Spinal cord (tissue), 10 donors: Measurements from ENCODE around the gene ZFPL1. TPM values are rescaled to one million over a fixed set of nuclear protein-coding genes. Genes with fewer than 3 reads are reported as not detected.

Experiments
- DNase-seq, 6 donors: peaks; one replicate each; pipeline versions ENCODE4 v3.0.0 to v3.0.0-alpha.2; 2013 to 2015; ENCODE audit warnings: low spot score in 6 of 6, low read depth in 4 of 6
- H3K27ac ChIP-seq: one replicate; pipeline ENCODE4 v1.5.1; 2013; ENCODE audit warnings: low read depth, low read length, control low read depth
- H3K27me3 ChIP-seq: one replicate; pipeline ENCODE4 v1.6.1; 2013; ENCODE audit warnings: low read length; ENCODE audit not compliant: control insufficient read depth, insufficient read depth
- H3K36me3 ChIP-seq: one replicate; pipeline ENCODE4 v1.6.1; 2013; ENCODE audit warnings: low read length; ENCODE audit not compliant: control insufficient read depth, insufficient read depth
- H3K4me1 ChIP-seq: one replicate; pipeline ENCODE4 v1.6.1; 2013; ENCODE audit warnings: low read length; ENCODE audit not compliant: control insufficient read depth, insufficient read depth
- H3K4me3 ChIP-seq: one replicate; pipeline ENCODE4 v1.5.1; 2013; ENCODE audit warnings: low read depth, low read length, control low read depth
- H3K9me3 ChIP-seq: one replicate; pipeline ENCODE4 v1.6.1; 2013; ENCODE audit warnings: low read length; ENCODE audit not compliant: control insufficient read depth, insufficient read depth
- WGBS: methylation state at CpG from one replicate; pipeline ENCODE4 v1.1.5; 2013; ENCODE audit warnings: missing lambda C conversion rate; ENCODE audit not compliant: insufficient coverage; 5-methylcytosine and 5-hydroxymethylcytosine counted together
- polyA plus RNA-seq, 2 donors: library from polyadenylated mRNA; unstranded; fragments of 120-200 nt; gene quantifications; one replicate each; pipeline ENCODE4 v1.2.1, GENCODE V29; 2013; ENCODE audit not compliant: insufficient read length in 2 of 2
- total RNA-seq, 2 donors: library from RNA; depleted of rRNA in 1 of 2; stranded (reverse); fragments of 120-200 nt in 1 of 2; fragments of >200 nt in 1 of 2; gene quantifications; one replicate each; pipeline versions ENCODE4 v1.2.3 to v1.2.4, GENCODE V29; 2013 to 2014
- donor health status: healthy.

Gene ZFPL1
- total and polyA plus RNA-seq, 4 donors = 19.4 to 37.6 (median 34.2) TPM

DNA sequence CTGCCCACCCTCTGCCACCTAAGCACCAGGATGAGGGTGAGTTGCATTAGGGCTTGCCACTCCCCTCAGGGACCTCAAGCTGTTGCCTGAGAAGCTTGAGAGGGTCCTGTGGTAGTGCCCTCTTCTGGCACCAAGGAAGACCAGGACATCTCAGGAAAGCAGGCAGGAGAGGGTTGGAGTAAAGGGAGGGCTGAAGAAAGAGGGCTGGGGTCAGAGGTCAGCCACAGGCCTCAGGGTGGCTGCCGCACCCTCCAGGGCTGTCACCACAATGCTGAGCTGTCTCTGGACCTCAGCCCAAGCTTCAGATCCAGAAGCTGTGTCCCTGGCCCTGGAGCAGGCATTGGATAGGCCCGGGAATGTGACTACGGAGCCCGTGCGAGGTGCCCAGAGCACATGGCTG is 39.0 kb upstream of the ZFPL1 start:
- 87% methylated on average over 5 of the region's 5 CpGs for WGBS
- no peak overlapping the region for H3K4me3 ChIP-seq
- no peak overlapping the region for H3K27ac ChIP-seq
- H3K4me1 ChIP-seq = peaks cover 37% of the 10 kb centered on the region
- H3K27me3 ChIP-seq = no peaks in the 10 kb centered on the region
- peaks cover 38% of the 10 kb centered on the region for H3K36me3 ChIP-seq
- no peaks in the 10 kb centered on the region for H3K9me3 ChIP-seq
- DNase-seq = no peak

DNA sequence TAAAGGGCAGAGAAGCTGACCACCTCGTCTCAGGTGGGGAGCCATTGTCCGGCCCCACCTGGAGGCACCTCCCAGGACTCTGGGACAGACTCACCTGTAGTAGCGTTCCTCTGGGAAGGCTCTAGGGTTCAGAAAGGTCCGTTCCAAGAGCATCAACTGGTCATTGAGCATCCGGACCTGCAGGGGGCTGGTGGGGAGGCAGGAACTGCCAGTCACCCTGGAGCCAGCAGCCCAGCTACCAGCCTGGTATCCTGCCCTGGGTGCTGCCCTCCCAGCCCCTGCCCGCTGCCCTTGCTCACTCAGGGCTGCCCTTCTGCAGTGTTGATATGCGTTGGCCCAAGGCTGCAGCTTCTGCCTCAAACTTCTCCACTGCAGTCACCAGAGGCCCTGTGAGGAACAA is 38.3 kb upstream of the ZFPL1 start:
- Histone ChIP-seq H3K4me1 (peaks cover 34% of the 10 kb centered on the region), H3K36me3 (peaks cover 37% of the 10 kb centered on the region), H3K9me3 (no peaks in the 10 kb centered on the region), H3K4me3 (no peak overlapping the region), H3K27me3 (no peaks in the 10 kb centered on the region), H3K27ac (no peak overlapping the region)
- 91% methylated on average over 7 of the region's 7 CpGs for WGBS
- DNase-seq = no peak

DNA sequence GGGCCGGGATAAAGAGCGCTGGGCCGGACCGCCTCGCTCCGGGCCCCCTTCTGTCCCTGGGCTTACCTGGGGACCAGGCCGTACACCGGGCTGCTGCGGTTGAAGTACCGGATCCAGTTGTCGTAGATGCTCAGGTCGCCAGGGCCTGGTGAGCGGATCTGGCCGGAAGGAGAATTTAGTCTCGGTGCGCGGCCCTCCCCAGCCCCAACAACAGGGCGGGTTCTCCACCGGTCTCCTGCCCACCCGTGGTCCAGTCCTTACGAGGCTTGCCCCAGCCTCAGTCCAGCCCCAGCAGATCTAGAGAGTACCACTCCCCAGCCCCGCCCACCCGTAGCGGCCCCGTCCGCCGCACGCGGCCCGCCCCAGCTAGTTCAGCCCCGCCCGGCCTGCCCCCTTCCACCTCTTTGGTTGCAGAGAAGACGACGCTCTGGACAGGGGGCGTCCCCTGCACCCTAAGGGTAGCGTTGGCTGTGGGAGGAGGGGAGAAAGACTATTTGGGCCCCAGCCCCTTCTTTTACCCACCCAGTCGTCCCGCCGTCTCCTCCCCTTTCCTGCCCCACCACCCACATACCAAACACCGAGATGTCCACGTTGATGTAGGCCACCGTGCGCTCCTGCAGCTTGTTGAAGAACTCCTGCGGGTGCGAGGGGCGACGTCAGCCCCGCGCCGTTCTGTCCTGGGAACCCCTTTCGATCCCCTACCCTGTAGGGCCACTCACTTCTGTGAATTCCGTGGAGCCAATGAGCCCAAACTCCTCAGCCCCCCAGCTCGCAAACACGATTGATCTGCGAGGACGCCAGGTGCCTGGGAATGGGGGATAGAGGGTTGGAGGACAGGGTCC is 36.2 kb upstream of the ZFPL1 start:
- Histone ChIP-seq H3K4me3 (peak overlapping the region; percentile 44), H3K27ac (no peak overlapping the region)

DNA sequence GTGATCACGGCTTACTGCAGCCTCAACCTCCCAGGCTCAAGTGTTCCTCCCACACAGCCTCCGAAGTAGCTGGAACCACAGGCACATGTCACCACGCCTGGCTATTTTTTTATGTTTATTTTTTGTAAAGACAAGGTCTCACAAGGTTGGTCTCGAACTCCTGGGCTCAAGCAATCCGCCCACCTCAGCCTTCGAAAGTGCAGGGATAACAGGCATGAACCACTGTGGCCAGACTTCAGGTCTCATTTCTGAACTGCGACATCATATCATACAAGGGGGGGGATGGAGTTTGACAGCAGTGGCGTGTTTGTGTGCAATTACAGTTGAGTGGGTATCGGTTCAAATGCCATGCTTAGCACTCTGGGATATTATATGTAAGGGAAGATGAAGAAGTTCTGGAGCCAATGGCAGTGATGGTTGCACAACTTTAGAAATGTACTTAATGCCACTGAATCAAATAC is 32.6 kb upstream of the ZFPL1 start:
- Histone ChIP-seq H3K36me3 (peaks cover 7% of the 10 kb centered on the region), H3K4me3 (no peak overlapping the region), H3K27me3 (peaks cover 3% of the 10 kb centered on the region), H3K27ac (no peak overlapping the region), H3K9me3 (no peaks in the 10 kb centered on the region), H3K4me1 (peaks cover 14% of the 10 kb centered on the region)
- no peak for DNase-seq
- WGBS = 93% methylated on average over 7 of the region's 9 CpGs

More for the DNA sequence above, 36.2 kb upstream of the ZFPL1 start:
- WGBS = 20% methylated on average over 36 of the region's 56 CpGs
- no peaks in the 10 kb centered on the region for H3K9me3 ChIP-seq
- peaks cover 23% of the 10 kb centered on the region for H3K4me1 ChIP-seq
- no peaks in the 10 kb centered on the region for H3K27me3 ChIP-seq
- DNase-seq = peak in 1 of 6 donors; percentile 11
- H3K36me3 ChIP-seq = peaks cover 37% of the 10 kb centered on the region

DNA sequence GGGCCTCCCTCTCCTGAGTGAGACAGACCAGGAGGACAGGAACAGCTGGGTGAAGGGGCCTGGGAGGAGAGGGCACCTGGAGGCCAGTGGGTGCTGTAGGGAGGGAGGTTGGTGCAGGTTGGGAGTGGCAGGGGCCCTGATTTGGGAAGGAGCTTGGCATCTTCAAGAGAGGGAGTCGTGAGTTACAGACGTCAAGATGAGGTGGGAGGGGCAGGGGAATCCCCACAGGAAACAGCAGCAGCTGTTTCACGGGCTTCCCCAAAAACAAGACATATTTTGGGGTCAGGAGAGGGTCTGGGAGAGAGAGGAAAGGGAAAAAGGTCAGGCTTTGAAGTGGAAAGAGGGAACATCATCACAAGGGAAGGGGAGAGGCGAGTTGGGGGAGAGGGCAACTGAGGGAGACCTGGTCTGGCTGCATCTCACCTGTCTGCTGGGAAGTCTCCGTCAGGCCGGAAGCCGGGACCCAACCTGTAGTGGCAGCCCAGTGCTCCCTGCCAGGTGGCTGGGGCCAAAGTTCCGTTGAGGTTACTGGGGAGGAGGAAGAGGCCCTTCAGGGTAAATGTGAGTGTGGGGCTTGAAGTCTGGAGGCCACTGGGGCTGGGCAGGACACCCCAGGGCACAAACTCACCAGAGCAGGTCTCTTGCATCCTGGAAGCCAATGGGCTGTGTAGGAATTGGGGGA is 30.1 kb upstream of the ZFPL1 start:
- H3K27ac ChIP-seq = no peak overlapping the region
- no peaks in the 10 kb centered on the region for H3K4me1 ChIP-seq
- no peaks in the 10 kb centered on the region for H3K9me3 ChIP-seq
- 64% methylated on average over 8 of the region's 8 CpGs for WGBS
- H3K36me3 ChIP-seq = peaks cover 2% of the 10 kb centered on the region
- no peak overlapping the region for H3K4me3 ChIP-seq
- H3K27me3 ChIP-seq = peaks cover 3% of the 10 kb centered on the region
- DNase-seq = no peak

DNA sequence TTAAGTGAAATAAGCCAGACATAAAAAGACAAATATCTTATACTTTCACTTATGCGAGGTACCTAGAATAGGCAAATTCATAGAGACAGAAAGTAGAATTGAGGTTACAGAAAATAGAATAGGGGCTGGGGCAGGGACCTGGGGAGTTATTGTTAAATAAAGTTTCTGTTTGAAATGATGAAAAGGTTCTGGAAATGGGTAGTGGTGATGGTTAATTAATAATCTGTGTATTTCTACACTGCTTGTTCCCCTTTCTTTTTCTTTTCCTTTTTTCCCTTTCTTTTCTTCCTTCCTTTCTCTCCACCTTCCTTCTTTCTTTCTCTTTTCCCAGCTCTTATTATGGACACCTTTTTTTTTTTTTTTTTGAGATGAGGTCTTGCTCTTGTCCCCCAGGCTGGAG is 28.5 kb upstream of the ZFPL1 start:
- Histone ChIP-seq H3K4me3 (no peak overlapping the region), H3K36me3 (peaks cover 2% of the 10 kb centered on the region), H3K27me3 (peaks cover 3% of the 10 kb centered on the region), H3K4me1 (no peaks in the 10 kb centered on the region), H3K9me3 (no peaks in the 10 kb centered on the region), H3K27ac (no peak overlapping the region)
- no CpG with 5 or more reads among the region's 1 CpG for WGBS
- no peak for DNase-seq

DNA sequence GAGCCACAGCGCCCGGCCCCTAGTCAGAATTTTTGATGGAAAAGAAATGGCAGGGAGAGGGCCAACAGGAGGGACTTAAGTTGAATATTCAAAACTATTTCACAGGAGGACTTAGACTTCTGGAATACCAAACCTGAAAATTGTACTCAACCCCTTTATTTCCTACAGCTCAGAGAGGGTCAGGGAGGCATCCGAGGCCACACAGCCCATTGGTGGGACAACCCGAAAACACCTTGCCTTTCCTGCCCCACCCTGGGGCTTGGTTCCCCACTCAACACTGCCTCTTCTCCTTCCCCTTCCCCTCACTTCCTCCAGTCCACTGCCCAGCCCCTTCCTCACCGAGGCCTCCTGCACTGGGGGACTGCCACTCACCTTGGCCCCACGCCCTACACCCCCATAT is 27.0 kb upstream of the ZFPL1 start:
- Histone ChIP-seq H3K27me3 (peaks cover 3% of the 10 kb centered on the region), H3K4me1 (no peaks in the 10 kb centered on the region), H3K36me3 (peaks cover 2% of the 10 kb centered on the region), H3K27ac (no peak overlapping the region), H3K9me3 (no peaks in the 10 kb centered on the region), H3K4me3 (no peak overlapping the region)
- no peak for DNase-seq
- WGBS = 82% methylated on average over 5 of the region's 6 CpGs

DNA sequence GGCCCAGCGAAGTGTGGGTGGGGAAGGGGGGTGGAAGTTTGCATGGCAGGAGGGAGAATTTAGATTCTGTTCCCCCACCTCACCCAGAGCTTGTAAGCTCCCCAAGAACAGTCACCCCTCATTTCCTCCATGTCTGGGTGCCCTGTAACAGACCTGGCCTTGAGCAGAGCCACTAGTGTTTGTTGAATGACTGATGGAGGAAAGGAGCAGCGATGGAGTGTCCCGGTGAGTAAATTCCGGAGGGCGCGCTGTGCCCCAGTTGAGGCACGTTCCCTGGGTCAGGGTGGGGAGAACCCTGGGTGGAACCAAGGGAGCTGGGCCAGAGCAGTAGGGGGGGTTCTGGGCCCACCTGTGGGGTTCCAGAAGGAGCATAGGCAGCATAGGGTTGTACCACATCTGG is 26.5 kb upstream of the ZFPL1 start:
- peaks cover 3% of the 10 kb centered on the region for H3K27me3 ChIP-seq
- DNase-seq = no peak
- H3K4me3 ChIP-seq = no peak overlapping the region
- WGBS = 84% methylated on average over 6 of the region's 7 CpGs
- H3K9me3 ChIP-seq = no peaks in the 10 kb centered on the region
- peaks cover 2% of the 10 kb centered on the region for H3K36me3 ChIP-seq
- H3K4me1 ChIP-seq = no peaks in the 10 kb centered on the region
- H3K27ac ChIP-seq = no peak overlapping the region

DNA sequence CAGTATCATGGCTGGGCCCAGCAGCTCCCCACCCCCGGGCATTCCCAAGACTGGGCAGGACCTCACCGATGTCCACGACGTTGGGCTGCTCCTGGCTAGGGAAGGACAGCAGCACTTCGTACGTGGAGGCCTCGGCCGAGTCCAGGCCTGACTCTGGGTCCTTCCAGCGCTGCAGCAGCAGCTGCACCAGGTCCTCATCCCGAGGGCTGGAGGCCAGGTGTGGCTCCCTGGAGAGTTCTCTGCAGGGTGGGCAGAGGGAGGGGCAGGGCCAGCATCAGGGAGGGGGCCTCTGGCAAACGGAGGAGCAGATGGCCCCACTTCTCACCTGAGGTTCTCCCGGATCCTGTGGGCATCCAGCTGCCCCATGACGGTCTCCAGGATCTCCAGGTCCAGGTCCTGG is 26.0 kb upstream of the ZFPL1 start:
- Histone ChIP-seq H3K4me3 (no peak overlapping the region), H3K27me3 (peaks cover under 1% of the 10 kb centered on the region), H3K27ac (no peak overlapping the region), H3K9me3 (no peaks in the 10 kb centered on the region), H3K36me3 (peaks cover 2% of the 10 kb centered on the region), H3K4me1 (no peaks in the 10 kb centered on the region)
- no peak for DNase-seq
- 69% methylated on average over 11 of the region's 13 CpGs for WGBS
